ENCODE results near the gene FAM47E.

FAM47E gene

DNA sequence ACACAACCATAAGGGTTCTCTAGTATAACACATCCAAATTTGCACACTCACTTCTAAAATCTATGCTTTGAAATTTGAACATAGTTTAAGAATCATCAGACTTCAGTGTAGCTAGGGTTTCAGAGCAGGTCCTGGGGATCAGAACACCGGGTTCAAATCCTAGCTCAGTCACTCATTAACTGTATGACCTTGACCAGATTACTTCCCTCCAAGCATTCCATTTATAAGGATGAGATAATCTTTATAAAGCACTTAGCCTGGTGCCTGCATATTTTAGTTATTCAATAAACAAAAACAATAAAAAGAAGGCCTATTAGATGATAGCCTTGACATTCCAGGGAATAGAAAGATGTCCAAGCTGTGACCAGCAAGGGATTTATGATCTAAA lies 50.2 kb downstream of the FAM47E start:
- in situ Hi-C loops (cut with MboI; ENCODE audit: low pct_unique_long_range_greater_than_20kb, low sequenced_read_pairs, unreplicated experiment): no loop called here
- TF ChIP-seq, protein P1, sequence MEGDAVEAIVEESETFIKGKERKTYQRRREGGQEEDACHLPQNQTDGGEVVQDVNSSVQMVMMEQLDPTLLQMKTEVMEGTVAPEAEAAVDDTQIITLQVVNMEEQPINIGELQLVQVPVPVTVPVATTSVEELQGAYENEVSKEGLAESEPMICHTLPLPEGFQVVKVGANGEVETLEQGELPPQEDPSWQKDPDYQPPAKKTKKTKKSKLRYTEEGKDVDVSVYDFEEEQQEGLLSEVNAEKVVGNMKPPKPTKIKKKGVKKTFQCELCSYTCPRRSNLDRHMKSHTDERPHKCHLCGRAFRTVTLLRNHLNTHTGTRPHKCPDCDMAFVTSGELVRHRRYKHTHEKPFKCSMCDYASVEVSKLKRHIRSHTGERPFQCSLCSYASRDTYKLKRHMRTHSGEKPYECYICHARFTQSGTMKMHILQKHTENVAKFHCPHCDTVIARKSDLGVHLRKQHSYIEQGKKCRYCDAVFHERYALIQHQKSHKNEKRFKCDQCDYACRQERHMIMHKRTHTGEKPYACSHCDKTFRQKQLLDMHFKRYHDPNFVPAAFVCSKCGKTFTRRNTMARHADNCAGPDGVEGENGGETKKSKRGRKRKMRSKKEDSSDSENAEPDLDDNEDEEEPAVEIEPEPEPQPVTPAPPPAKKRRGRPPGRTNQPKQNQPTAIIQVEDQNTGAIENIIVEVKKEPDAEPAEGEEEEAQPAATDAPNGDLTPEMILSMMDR (IDR thresholded peaks at IDR 0.05; ENCODE audit: extremely low read depth, insufficient read depth, missing control alignments): no peak
- no peak for DNase-seq (ENCODE audit: low spot score)

DNA sequence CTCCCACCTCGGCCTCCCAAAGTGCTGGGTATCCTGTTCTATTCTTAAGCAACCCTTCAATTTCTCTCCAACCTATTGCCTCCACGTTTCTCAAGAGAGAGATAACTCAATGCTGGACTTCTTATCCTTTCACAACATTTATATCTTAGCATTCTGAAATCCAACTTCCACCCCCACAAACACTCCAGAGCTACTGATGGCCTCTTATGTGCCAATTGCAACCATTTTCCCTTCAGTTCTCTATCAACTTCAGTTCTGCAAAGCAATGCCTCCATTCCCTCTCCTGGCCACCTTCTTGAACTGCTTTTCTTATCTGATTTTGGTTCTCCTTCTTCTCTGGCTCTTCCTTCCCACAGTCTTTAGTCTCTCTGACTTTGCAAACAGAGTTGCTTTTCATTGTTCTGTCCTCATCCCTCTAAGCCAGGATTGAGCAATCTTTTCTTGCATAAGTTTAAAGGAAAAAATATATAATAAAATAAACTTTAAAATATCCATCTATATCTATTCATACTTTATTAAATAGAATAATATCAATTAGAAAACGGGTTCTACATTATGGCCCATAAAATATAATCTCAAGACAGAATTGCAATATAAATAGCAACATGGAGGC lies 51.4 kb downstream of the FAM47E start:
- DNase-seq (ENCODE audit: low spot score): no peak
- TF ChIP-seq, protein P1 (IDR thresholded peaks at IDR 0.05; ENCODE audit: extremely low read depth, insufficient read depth, missing control alignments): no peak
- in situ Hi-C loops (cut with MboI; ENCODE audit: low pct_unique_long_range_greater_than_20kb, low sequenced_read_pairs, unreplicated experiment): no loop called here

DNA sequence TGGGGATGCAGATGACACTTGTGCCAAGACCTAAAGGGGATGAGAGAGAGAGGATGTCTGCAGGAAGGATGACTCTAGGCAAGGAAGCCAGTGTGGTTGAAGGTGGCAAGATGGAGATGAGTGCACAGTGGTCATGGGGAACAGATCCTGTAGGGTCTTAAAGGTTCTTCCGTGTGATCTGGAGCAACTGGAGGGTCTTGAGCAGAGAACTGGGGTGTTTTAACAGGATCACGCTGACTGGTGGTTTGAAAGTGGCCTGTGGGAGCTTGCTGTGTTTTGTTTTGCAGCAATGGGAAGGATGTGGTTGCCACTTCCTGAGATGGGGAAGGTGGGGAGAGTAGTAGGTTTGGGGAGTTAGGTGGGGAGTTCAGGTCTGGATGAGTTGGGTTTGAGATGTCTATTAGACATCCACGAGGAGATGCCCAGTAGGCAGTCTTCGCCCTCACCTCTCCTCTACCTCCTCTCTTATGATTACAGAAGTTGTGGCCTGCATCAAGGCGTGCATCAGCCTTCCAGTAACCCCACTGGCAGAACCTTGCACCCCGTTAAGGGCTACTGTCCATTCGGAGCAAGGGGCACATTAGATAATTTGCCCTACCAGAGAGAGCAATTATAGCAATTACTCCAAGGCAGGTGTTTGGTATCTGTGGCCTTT lies 53.6 kb downstream of the FAM47E start:
- TF ChIP-seq, protein P1 (IDR thresholded peaks at IDR 0.05; ENCODE audit: extremely low read depth, insufficient read depth, missing control alignments): no peak
- in situ Hi-C loops (cut with MboI; ENCODE audit: low pct_unique_long_range_greater_than_20kb, low sequenced_read_pairs, unreplicated experiment): no loop called here
- DNase-seq (ENCODE audit: low spot score): no peak

DNA sequence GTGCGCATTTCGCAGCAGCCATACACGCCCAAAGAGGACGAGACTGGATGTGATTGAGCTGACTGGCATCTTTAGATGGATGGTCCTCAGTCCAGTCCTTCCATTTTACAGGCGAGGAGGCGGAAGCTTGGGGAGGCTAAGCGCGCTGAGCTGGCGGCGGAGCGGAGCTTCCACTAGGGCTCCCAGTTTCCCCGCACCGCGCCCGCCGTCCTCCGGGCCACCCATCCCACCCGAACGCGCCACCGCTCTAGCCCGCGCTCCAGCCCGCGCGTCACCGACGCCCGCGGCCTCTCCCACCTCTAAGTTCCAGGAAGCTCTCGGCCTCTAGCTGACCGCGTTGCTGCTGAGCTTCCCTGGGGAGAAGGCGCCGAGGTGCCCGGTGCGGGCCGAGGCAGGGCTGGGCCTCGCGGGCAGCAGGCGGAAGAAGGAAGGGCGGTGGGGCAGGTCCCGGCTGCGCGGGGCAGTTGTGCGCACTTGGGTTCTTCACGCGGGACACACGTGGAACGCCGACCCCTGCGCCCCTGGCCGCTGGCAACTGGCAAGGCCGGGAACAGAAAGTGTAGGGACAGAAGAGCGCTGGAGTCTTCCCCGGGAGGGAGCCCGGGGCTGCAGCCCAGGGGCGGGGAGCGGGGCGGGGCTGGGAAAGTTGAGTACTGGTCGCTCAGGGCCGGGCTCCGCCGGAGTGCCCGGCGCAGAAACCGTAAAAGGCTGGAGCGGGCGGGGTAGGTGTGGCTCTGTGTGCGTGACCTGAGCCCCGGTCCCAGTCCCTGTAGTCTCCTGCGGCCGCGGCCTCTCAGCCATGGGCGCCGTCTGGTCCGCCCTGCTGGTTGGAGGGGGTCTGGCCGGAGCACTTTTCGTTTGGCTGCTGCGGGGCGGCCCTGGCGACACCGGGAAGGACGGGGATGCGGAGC lies 54.7 kb downstream of the FAM47E start, which contains the start of gene STBD1:
Gene STBD1 (plus strand): TSS at position 763 of the 911 bp plus-strand sequence. CDS start 37 bp downstream, at position 800.
- DNase-seq (ENCODE audit: low spot score): peak; percentile 37
- in situ Hi-C loops (cut with MboI; ENCODE audit: low pct_unique_long_range_greater_than_20kb, low sequenced_read_pairs, unreplicated experiment): no loop called here
- TF ChIP-seq, protein P1 (IDR thresholded peaks at IDR 0.05; ENCODE audit: extremely low read depth, insufficient read depth, missing control alignments): no peak

DNA sequence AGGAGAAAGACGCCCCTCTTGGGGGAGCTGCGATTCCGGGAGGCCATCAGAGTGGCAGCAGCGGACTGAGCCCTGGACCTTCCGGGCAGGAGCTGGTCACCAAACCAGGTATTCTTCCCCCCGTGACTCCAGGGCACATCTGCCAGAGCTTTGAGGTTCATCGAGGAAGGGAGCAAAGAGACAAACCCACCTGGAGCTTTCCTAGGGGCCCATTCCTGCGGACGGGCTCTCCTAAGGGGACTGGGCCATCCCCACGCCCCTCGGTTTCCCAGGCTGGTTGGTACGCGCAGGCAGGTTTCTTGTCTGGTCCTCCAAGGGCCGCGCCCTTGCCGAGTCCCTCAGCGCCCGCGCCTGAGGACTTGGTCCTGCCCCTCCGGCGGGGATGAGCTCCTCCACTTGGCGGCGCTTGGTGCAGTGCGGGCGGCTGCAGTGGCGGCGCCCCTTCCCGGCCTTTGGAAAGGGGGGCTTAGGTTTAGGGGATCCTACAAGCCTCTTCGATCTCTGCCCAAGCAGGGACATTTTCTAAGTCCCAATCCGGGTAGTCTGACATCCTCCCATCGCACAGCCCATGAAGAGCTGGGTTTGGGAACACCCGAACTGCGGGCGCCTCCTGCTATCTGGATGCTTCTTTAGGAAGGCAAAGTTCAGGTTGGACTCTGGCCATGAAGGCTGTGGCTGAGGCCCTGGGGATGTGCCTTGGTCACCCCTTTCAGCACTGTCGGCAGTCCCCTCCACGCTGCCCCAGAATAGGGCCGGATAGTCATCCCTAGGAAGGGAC lies 55.5 kb downstream of the FAM47E start:
- DNase-seq (ENCODE audit: low spot score): peak; percentile 43
- in situ Hi-C loops (cut with MboI; ENCODE audit: low pct_unique_long_range_greater_than_20kb, low sequenced_read_pairs, unreplicated experiment): no loop called here
- TF ChIP-seq, protein P1 (IDR thresholded peaks at IDR 0.05; ENCODE audit: extremely low read depth, insufficient read depth, missing control alignments): peak; percentile 29

DNA sequence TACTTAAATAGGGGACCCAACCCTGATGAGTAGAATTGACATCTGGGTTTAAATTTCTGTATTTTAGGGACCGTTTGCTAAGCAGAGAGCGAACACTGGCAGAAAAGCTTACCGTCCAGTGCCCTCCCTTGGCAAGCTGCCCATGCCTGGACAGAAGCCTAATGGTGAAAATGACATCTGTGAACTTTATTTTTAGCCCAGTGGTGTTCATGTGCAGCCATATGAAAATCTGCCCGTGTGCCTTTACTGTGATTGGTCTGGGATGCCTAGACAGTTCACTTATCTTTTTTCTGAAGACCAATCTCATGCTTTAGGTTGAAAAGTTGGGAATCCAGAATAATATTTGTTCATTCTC lies 56.1 kb downstream of the FAM47E start:
- TF ChIP-seq, protein P1 (IDR thresholded peaks at IDR 0.05; ENCODE audit: extremely low read depth, insufficient read depth, missing control alignments): no peak
- in situ Hi-C loops (cut with MboI; ENCODE audit: low pct_unique_long_range_greater_than_20kb, low sequenced_read_pairs, unreplicated experiment): no loop called here
- no peak for DNase-seq (ENCODE audit: low spot score)
